GM19397 (cell line): ENCODE results near the gene CDK5.
"Not testable (repeated sequence)": the region's sequence is repeated elsewhere in the genome, so short reads cannot be mapped to it uniquely, and the experiment has no call there.

Source experiments
- ATAC-seq: cut with Tn5 transposase; IDR thresholded peaks from one replicate; pipeline ENCODE4 v1.9.1; 2021; ENCODE audit warnings: mild to moderate bottlenecking, moderate library complexity; ENCODE audit not compliant: unreplicated experiment

The CDK5 gene

GRCh38 chr7:151017370-151017952 is 40.2 kb downstream of the CDK5 start:
- ATAC-seq: no peak

GRCh38 chr7:151016942-151017341 is 40.8 kb downstream of the CDK5 start:
- no peak for ATAC-seq

GRCh38 chr7:151016505-151016904 is 41.2 kb downstream of the CDK5 start:
- ATAC-seq: no peak

- ATAC-seq: no peak
Measured at GRCh38 chr7:151015967-151016366, 41.7 kb downstream of the CDK5 start.

- ATAC-seq: no peak
Measured at GRCh38 chr7:151014950-151015349, 42.7 kb downstream of the CDK5 start.

GRCh38 chr7:151013733-151014497 is 43.8 kb downstream of the CDK5 start:
- ATAC-seq: peak; percentile 43

- ATAC-seq: no peak
Measured at GRCh38 chr7:151013356-151013732, 44.4 kb downstream of the CDK5 start.

- no peak for ATAC-seq
Measured at GRCh38 chr7:151012911-151013347, 44.8 kb downstream of the CDK5 start.

GRCh38 chr7:151012031-151012692 is 45.5 kb downstream of the CDK5 start:
- ATAC-seq: no peak

- ATAC-seq: not testable (repeated sequence)
Measured at GRCh38 chr7:151011616-151012015, 46.1 kb downstream of the CDK5 start.

GRCh38 chr7:151011097-151011409 is 46.6 kb downstream of the CDK5 start:
- no peak for ATAC-seq

- ATAC-seq: no peak
Measured at GRCh38 chr7:151010307-151011096, 47.2 kb downstream of the CDK5 start.

- ATAC-seq: no peak
Measured at GRCh38 chr7:151010037-151010306, 47.7 kb downstream of the CDK5 start.

GRCh38 chr7:151009327-151010036 is 48.2 kb downstream of the CDK5 start:
- ATAC-seq: no peak

- peak; percentile 52 for ATAC-seq
Measured at GRCh38 chr7:151008511-151009323, 49.0 kb downstream of the CDK5 start.

GRCh38 chr7:151008143-151008510 is 49.6 kb downstream of the CDK5 start:
- ATAC-seq: no peak

GRCh38 chr7:151007469-151007898 is 50.2 kb downstream of the CDK5 start:
- ATAC-seq: no peak

GRCh38 chr7:151006590-151007300 is 51.0 kb downstream of the CDK5 start:
- ATAC-seq: no peak

GRCh38 chr7:151005566-151005965 is 52.1 kb downstream of the CDK5 start:
- no peak for ATAC-seq
